B cell (primary cell): Measurements from ENCODE around the gene PKD2L2.

Experiments
- CTCF ChIP-seq: fragments of 200-600 bp; IDR thresholded peaks from one replicate; pipeline ENCODE4 v1.8.0; 2022; ENCODE audit warnings: antibody characterized with exemption, mild to moderate bottlenecking
- EZH2 ChIP-seq: IDR thresholded peaks from 2 replicates; pipeline ENCODE4 v1.6.1; 2012; ENCODE audit warnings: borderline replicate concordance, low read depth, mild to moderate bottlenecking, moderate library complexity, low read length; ENCODE audit not compliant: insufficient read depth, poor library complexity, severe bottlenecking

DNA sequence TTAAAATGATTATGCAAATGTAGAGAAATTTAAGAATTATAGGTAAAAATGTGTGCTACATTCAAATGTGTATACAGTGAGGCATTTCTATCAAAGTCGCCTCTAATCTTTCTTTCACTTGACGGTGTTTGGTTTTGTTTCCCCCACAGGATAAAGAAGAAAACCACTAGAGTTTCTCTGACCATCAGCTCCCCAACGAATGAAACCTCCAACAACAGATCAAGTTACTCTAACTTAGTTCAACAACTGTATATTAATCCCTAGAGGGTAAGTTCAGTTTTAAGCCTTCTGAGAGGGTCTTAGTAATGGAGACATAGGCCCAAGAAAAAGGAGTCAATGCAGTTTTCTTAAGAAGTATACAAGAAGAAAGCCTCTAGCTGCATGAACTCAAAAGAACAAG lies 33.1 kb upstream of the PKD2L2 start:
- TF ChIP-seq CTCF (no peak), EZH2 (no peak)
